GM19035 (cell line): Measurements from ENCODE around the gene NPW.
"Not testable (repeated sequence)": the region's sequence is repeated elsewhere in the genome, so short reads cannot be mapped to it uniquely, and the experiment has no call there.

Experiments used
- ATAC-seq: cut with Tn5 transposase; IDR thresholded peaks from one replicate; pipeline ENCODE4 v1.9.1; 2021; ENCODE audit not compliant: unreplicated experiment

The NPW gene

GRCh38 chr16:2019921-2020831 lies 591 bp downstream of the NPW start:
- no peak for ATAC-seq

- ATAC-seq = peak; percentile 27
Observed at GRCh38 chr16:2022723-2023091, 3.1 kb downstream of the NPW start.

- peak; percentile 68 for ATAC-seq
Observed at GRCh38 chr16:2023092-2024031, 3.8 kb downstream of the NPW start.

GRCh38 chr16:2024032-2024420 lies 4.4 kb downstream of the NPW start:
- ATAC-seq = no peak

DNA sequence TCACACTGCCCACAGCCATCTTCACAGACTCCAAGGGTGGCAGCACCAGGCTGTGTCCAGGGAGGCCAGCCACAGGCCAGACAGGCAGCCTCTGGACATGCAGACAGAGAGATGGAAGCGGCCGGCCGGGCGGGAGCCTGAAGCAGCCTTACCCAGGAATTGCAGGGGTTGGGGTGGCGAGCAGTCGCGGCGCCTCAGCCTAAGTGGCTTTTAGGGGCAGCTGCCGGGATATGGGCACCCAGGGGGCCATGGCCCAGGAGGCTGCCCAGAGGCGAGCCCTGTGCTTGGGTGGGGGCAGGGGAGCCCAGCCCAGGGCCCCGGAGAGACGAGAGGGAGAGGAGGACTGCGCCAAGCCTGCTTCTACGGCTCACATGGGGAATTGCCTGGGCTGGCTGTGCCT lies 5.7 kb downstream of the NPW start:
- ATAC-seq = no peak

- no peak for ATAC-seq
Observed at GRCh38 chr16:2025878-2026460, 6.4 kb downstream of the NPW start.

DNA sequence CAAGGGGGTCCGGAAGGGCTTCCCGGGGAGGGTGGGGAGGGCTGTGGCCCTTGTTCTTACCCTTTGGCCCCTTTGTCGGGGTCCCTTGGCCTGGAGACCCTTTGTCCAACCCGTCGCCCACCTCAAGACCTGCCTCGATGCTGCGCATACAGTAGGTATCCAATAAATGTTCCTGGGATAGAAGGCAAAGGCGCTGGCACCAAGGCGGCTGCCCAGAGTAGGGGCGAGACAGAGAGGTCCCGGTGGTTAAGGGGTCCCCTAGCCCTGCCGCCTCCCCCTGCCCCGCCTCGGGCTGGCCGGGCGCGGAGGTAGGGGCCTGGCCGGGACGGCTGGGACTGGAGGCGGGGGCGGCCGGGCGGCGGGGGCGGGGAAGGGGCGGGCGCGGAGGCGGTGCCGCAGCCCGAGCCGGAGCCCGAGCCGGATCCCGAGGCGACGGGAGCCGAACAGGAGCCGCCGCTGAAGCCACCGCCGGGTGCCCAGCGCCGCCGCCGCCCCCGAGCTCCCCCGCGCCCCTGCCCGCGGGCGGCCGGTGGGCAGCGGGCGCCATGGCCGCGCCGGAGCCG lies 7.0 kb downstream of the NPW start, which contains the start of gene NHERF2:
TSS of gene NHERF2 (plus strand) at position 442 of the 563 bp plus-strand sequence. CDS start at position 546, 104 bp downstream.
- ATAC-seq = no peak

DNA sequence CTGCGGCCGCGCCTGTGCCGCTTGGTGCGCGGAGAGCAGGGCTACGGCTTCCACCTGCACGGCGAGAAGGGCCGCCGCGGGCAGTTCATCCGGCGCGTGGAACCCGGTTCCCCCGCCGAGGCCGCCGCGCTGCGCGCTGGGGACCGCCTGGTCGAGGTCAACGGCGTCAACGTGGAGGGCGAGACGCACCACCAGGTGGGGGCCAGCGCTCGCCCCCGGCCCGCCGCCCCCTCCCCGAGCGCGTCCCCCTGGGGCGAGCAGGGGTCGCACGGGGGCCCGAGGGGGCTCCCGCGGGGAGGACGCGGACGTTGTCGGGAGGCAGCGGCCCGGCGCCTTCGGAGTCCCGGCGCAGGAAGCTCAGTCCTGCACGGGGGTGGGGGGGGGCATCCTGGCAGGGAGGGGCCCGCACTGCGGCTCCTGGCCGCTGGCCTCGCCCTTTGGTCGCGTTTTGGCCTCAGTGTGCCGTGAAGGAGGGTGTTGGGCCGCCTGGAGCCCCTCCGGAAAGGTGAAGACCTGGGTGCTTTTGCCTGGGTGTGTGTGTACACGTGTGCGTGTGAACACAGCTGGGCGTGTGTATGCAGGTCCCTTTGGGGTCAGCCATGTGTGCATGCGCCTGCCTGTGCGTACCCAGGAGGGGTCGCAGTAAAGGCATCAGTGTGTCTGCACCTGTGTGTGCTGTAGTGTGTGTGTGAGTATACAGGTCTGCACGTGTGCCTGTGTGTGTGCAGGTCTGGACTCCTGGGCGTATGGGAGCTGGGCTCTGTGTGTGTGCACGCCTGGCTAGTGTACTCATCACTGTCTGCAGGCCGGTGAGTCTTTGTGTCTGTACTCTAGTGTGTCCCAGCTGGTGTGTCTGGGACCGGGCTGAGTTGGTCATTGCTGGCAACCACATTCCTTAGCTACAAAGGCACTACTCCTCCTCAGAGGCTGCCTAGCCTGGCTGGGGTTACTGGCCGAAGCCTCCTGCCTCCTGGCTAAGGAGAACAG lies 7.7 kb downstream of the NPW start:
- ATAC-seq = no peak

GRCh38 chr16:2028146-2028545 lies 8.6 kb downstream of the NPW start:
- no peak for ATAC-seq

- ATAC-seq = no peak
Observed at GRCh38 chr16:2028620-2029220, 9.1 kb downstream of the NPW start.

- ATAC-seq = no peak
Observed at GRCh38 chr16:2029350-2029749, 9.8 kb downstream of the NPW start.

- no peak for ATAC-seq
Observed at GRCh38 chr16:2030036-2030435, 10.5 kb downstream of the NPW start.

DNA sequence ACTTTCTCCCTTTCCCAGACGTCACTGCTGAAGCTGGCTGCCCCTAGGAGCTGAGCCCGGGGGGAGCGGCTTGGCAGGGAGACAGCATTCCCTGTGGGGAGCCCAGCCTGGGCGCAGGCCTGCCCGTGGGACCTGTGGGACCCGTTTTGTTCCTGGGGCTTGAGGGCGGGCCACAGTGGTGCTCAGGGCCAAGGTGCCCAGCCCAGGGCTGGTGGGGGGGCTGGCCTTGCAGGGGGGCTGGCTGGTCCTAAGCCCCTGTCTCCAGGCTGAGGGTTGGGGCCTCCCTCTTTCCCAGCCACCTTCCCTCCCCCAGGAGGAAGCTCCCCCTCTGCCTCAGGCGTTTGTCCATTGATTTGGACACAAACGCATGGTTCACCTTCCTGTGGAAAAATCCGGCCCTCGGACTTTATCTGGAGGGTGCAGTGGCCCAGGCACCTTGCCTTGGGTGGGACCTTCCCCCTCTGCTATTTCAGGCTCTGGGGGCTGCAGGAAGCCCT lies 11.5 kb downstream of the NPW start:
- no peak for ATAC-seq

- no peak for ATAC-seq
Observed at GRCh38 chr16:2032285-2033056, 12.9 kb downstream of the NPW start.

DNA sequence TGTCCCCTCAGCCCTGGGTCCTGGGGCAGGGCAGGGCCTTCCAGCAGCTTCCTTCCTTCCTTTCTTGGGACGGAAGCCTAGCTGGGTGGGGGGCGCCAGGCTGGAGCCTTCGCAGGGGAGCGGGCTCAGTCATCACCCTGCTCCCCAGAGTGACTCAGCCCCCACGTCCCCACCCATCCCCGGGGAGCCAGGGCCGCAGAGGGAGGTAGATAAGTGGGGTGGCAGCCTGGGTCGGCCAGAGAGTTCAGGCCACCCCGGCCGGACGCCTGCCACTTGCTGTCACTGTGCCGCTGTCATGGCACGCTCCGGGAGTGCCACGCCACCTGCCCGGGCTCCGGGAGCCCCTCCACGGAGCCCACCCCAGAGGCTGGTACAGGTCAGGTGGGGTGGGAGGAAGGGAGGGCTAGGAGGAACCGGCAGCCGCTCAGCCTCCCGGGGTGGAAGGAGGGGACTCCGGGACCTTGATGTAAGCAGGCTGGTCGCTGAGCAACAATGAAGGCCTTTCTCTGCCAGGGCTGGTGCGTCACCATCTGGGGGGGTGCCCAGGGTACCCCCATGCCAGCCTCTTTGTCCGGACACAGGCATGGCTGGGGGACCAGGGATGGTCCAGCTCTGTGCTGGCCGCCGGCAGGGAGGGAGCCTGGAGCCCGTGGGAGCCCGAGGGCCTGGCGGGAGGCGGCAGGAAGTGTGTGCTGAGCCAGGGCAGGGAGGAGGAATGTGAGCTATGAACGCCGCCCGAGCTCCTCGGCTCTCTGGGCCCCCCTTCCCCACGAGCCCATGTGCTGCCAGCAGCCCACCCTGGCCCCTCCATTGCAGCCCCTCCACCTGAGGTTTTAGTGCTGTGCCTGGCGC lies 13.7 kb downstream of the NPW start:
- ATAC-seq = no peak

- not testable (repeated sequence) for ATAC-seq
Observed at GRCh38 chr16:2033909-2034695, 14.5 kb downstream of the NPW start.
